ENCODE results near the gene DYNC2LI1.

The DYNC2LI1 gene

DNA sequence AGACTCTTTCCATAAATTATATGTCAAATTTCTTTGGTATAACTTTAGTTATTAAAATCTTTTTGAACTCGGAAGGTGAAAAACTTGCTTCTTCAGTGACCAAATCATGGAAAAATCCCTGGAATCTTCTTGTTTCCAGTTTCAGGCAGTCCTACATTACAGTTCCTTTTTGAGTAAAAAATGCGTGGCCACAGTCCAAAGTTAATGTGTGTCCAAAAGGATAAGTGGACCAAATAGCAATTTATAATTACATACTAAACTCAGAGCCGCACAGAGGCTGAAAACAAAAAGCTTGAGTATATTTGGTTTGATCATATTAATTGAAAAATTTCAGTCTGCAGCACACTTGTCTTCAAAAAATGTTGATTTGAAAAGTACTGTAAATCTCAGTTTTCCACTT is 28.4 kb upstream of the DYNC2LI1 start:
- no peak overlapping the region for H3K4me3 ChIP-seq (ENCODE audit: low read depth, low read length)
- DNase-seq (ENCODE audit: low read depth, low spot score), result peak; percentile 40
- POLR2A ChIA-PET, result no interaction called here
- CTCF ChIA-PET, result interaction anchor here (1.1 kb wide), 1 partner anchor 129 kb away, joined by 3 read pairs; no protein-coding TSS in a partner anchor
- TF ChIP-seq, protein P1, sequence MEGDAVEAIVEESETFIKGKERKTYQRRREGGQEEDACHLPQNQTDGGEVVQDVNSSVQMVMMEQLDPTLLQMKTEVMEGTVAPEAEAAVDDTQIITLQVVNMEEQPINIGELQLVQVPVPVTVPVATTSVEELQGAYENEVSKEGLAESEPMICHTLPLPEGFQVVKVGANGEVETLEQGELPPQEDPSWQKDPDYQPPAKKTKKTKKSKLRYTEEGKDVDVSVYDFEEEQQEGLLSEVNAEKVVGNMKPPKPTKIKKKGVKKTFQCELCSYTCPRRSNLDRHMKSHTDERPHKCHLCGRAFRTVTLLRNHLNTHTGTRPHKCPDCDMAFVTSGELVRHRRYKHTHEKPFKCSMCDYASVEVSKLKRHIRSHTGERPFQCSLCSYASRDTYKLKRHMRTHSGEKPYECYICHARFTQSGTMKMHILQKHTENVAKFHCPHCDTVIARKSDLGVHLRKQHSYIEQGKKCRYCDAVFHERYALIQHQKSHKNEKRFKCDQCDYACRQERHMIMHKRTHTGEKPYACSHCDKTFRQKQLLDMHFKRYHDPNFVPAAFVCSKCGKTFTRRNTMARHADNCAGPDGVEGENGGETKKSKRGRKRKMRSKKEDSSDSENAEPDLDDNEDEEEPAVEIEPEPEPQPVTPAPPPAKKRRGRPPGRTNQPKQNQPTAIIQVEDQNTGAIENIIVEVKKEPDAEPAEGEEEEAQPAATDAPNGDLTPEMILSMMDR (IDR thresholded peaks at IDR 0.05; ENCODE audit: insufficient read depth, low read length, missing control alignments), result no peak

DNA sequence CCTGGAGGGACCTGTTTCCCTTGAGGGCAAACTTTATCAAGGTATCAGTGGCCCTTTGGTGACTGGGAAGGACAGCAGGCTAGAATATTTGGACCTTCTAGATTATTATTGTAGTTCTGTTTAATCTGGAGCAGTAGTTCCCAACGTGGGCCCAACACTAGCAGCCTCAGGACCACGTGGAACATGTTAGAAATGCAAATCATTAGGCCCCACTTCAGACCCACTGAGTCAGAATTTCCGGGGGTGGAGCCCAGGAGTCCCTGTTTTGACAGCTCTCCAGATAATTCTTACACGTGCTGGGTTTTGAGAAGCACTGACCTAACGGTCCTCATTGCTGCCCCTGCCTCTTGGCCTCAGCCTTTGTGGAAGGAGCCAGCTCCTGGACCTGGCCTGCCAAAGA is 25.5 kb upstream of the DYNC2LI1 start:
- H3K4me3 ChIP-seq (ENCODE audit: low read depth, low read length), result no peak overlapping the region
- POLR2A ChIA-PET, result no interaction called here
- no peak for DNase-seq (ENCODE audit: low read depth, low spot score)
- TF ChIP-seq, protein P1 (IDR thresholded peaks at IDR 0.05; ENCODE audit: insufficient read depth, low read length, missing control alignments), result no peak
- CTCF ChIA-PET, result interaction anchor here (1.5 kb wide), 1 partner anchor 136 kb away, joined by 3 read pairs; no protein-coding TSS in a partner anchor

DNA sequence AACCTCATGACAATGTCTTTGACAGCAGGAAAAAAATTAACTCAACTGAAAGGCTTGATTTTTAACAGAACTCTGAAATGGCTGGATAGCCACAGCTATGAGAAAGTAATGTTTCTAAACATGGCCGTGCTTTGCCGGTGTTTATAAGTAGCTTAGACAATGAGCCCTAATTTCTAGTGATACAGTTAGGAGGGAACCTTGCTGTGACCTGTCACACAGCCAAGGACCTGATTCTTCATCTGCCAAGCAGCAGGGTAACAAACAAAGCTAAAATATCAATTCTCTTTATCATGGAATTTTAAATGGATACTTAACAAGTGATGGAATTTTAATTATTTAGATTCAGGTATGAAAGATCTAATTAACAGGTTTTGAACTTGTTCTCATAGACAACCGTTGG is 24.3 kb upstream of the DYNC2LI1 start:
- CTCF ChIA-PET, result no interaction called here
- no peak for DNase-seq (ENCODE audit: low read depth, low spot score)
- H3K4me3 ChIP-seq (ENCODE audit: low read depth, low read length), result no peak overlapping the region
- POLR2A ChIA-PET, result interaction anchor here (0.7 kb wide), 1 partner anchor 25 kb away, joined by 3 read pairs; no protein-coding TSS in a partner anchor
- TF ChIP-seq, protein P1 (IDR thresholded peaks at IDR 0.05; ENCODE audit: insufficient read depth, low read length, missing control alignments), result no peak

DNA sequence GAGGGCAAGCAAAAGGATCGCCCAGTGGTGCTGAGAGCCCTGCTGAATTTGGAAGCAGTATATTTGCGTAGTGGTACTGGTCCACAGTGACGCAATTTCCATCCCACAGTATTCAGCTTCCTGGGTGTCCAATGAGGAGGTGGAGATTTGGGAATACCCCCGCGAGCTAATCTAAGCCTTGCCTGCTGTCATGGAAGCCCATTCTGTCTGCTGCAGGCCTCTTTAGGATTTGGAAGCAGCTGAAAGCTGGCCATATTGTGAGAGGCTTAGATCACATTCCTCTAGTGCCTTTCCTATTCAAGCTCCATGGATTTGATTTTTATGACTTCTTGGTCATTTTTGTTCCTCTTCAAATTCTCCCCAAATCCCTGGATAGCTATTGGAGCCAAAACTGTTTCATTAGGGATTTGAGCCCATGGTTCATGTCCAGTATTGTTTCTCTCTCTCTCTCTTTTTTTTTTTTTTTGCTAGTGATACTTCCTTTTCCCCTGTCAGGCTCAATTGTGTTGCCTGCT is 22.3 kb upstream of the DYNC2LI1 start:
- ChIA-PET POLR2A (no interaction called here), CTCF (interaction anchor here (1.2 kb wide), 1 partner anchor 14 kb away, joined by 3 read pairs; no protein-coding TSS in a partner anchor)
- H3K4me3 ChIP-seq (ENCODE audit: low read depth, low read length), result no peak overlapping the region
- TF ChIP-seq, protein P1 (IDR thresholded peaks at IDR 0.05; ENCODE audit: insufficient read depth, low read length, missing control alignments), result no peak
- no peak for DNase-seq (ENCODE audit: low read depth, low spot score)

DNA sequence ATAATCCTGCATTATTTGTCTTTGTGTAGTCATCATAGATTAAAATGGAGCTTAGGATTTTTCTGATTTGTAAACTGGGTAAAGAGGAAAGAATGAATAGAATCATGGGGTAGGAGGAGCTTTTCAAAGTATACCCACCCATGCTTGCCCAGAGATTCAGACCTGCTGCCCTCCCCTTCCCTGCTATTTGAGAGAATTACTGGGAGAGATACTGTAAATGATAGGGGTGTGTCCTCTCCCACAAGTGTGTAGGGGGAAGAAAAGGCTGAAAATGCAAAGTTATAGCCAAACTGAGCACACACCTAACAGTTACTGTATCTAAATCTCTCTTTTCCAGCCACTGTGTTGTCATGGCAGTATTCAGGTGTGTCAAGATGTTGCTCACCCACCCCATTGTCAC is 21.5 kb upstream of the DYNC2LI1 start:
- ChIA-PET POLR2A (no interaction called here), CTCF (interaction anchor here (1.2 kb wide), 1 partner anchor 15 kb away, joined by 3 read pairs; no protein-coding TSS in a partner anchor)
- H3K4me3 ChIP-seq (ENCODE audit: low read depth, low read length), result no peak overlapping the region
- TF ChIP-seq, protein P1 (IDR thresholded peaks at IDR 0.05; ENCODE audit: insufficient read depth, low read length, missing control alignments), result no peak
- no peak for DNase-seq (ENCODE audit: low read depth, low spot score)

DNA sequence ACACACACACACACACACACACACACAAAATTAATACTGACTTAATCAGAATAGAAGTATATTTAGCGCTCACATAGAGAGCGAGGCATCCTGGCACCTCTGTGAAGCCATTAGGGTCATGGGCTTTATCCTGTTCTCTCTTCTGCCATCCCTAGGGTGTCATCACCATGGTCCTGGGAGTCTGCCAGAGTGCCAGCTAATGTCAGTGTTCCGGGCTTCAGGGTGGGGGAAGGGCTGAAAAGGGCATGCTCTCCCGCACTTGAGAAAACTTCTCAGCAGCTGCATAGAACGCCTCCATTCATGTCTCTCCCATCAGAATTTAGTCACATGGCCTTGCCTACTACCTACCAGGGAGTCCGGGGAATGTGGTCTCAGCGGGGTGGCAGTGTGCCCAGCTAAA is 19.7 kb upstream of the DYNC2LI1 start:
- ChIA-PET CTCF (no interaction called here), POLR2A (no interaction called here)
- DNase-seq (ENCODE audit: low read depth, low spot score), result no peak
- no peak overlapping the region for H3K4me3 ChIP-seq (ENCODE audit: low read depth, low read length)
- TF ChIP-seq, protein P1 (IDR thresholded peaks at IDR 0.05; ENCODE audit: insufficient read depth, low read length, missing control alignments), result no peak

All from AG04449 (cell line).